ENCODE measurements around the gene SLC9A9.

Gene SLC9A9

DNA sequence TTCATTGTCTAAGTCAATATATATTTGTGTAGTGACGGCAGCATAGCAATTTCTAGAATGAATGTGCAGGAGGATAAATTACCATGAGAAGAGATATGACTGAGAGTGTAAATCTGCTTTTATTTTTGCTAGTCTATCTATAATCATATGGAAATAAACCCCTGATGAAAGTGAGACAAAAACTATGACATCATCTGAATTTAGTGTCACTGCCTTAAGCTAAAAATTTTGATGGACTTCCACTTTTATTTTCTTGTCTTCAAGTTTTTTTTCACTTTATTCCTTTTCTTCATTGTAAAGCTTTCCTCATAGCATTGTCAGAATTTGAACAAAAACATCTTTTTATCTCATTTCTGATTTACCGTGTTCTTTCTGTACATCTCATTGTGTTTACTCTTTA lies 486.7 kb downstream of the SLC9A9 start:
- Histone ChIP-seq H3K4me1 (ENCODE audit: low read length) (no peaks in the 10 kb centered on the region), H3K27ac (ENCODE audit: low read length) (no peak overlapping the region), H3K9me3 (replicated peaks; ENCODE audit: insufficient read depth, low read length) (no peaks in the 10 kb centered on the region), H3K4me3 (ENCODE audit: low read length) (no peak overlapping the region), H3K79me2 (ENCODE audit: low read length) (no peaks in the 10 kb centered on the region), H3K27me3 (replicated peaks; ENCODE audit: insufficient read depth, low read length) (no peaks in the 10 kb centered on the region), H4K20me1 (ENCODE audit: insufficient read depth, low read length) (no peaks in the 10 kb centered on the region), H3K9me2 (replicated peaks; ENCODE audit: insufficient read depth, low read length) (no peaks in the 10 kb centered on the region), H3K36me3 (replicated peaks; ENCODE audit: insufficient read depth, low read length) (no peaks in the 10 kb centered on the region), H2AFZ (ENCODE audit: low read length) (no peak overlapping the region), H3K9ac (ENCODE audit: low read length) (no peak overlapping the region), H3K4me2 (ENCODE audit: low read depth, low read length) (no peak overlapping the region), H3F3A (ENCODE audit: insufficient read depth, low read length) (no peaks in the 10 kb centered on the region)
- DNase-seq = no peak
- TF ChIP-seq EZH2phosphoT487 (IDR thresholded peaks at IDR 0.05; ENCODE audit: low read length) (no peak), EZH2 (optimal IDR thresholded peaks at IDR 0.05; ENCODE audit: low read depth, low read length) (no peak)
- TF ChIP-seq, protein P1, sequence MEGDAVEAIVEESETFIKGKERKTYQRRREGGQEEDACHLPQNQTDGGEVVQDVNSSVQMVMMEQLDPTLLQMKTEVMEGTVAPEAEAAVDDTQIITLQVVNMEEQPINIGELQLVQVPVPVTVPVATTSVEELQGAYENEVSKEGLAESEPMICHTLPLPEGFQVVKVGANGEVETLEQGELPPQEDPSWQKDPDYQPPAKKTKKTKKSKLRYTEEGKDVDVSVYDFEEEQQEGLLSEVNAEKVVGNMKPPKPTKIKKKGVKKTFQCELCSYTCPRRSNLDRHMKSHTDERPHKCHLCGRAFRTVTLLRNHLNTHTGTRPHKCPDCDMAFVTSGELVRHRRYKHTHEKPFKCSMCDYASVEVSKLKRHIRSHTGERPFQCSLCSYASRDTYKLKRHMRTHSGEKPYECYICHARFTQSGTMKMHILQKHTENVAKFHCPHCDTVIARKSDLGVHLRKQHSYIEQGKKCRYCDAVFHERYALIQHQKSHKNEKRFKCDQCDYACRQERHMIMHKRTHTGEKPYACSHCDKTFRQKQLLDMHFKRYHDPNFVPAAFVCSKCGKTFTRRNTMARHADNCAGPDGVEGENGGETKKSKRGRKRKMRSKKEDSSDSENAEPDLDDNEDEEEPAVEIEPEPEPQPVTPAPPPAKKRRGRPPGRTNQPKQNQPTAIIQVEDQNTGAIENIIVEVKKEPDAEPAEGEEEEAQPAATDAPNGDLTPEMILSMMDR (IDR thresholded peaks at IDR 0.05; ENCODE audit: low read length) = no peak

DNA sequence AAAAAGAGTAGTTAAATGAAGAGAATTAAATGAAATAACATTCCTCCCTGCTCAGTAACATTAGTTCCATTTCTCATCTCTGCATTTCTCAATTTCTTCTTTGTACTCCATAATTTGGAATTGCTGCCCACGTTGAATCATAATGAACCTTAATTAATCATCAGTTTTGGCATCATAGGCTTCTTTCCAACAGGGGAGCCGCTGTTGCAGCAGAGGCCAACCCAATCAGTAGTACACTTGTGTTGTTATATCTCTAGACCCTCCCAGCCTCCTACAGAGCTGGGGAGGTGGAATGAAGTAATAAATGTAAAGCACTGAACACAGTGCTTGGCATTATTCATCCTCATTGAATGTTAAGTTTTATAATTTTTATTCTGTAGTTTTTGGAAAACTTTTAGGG lies 488.0 kb downstream of the SLC9A9 start:
- Histone ChIP-seq H3K9me3 (replicated peaks; ENCODE audit: insufficient read depth, low read length) (no peaks in the 10 kb centered on the region), H3K4me2 (ENCODE audit: low read depth, low read length) (no peak overlapping the region), H3K4me1 (ENCODE audit: low read length) (no peaks in the 10 kb centered on the region), H3K79me2 (ENCODE audit: low read length) (no peaks in the 10 kb centered on the region), H3K9me2 (replicated peaks; ENCODE audit: insufficient read depth, low read length) (no peaks in the 10 kb centered on the region), H3K27me3 (replicated peaks; ENCODE audit: insufficient read depth, low read length) (no peaks in the 10 kb centered on the region), H3K27ac (ENCODE audit: low read length) (no peak overlapping the region), H4K20me1 (ENCODE audit: insufficient read depth, low read length) (no peaks in the 10 kb centered on the region), H2AFZ (ENCODE audit: low read length) (no peak overlapping the region), H3K4me3 (ENCODE audit: low read length) (no peak overlapping the region), H3K9ac (ENCODE audit: low read length) (no peak overlapping the region), H3K36me3 (replicated peaks; ENCODE audit: insufficient read depth, low read length) (no peaks in the 10 kb centered on the region), H3F3A (ENCODE audit: insufficient read depth, low read length) (no peaks in the 10 kb centered on the region)
- DNase-seq = no peak
- TF ChIP-seq, protein P1 (IDR thresholded peaks at IDR 0.05; ENCODE audit: low read length) = no peak
- TF ChIP-seq EZH2phosphoT487 (IDR thresholded peaks at IDR 0.05; ENCODE audit: low read length) = no peak
- TF ChIP-seq EZH2 (optimal IDR thresholded peaks at IDR 0.05; ENCODE audit: low read depth, low read length) = no peak

DNA sequence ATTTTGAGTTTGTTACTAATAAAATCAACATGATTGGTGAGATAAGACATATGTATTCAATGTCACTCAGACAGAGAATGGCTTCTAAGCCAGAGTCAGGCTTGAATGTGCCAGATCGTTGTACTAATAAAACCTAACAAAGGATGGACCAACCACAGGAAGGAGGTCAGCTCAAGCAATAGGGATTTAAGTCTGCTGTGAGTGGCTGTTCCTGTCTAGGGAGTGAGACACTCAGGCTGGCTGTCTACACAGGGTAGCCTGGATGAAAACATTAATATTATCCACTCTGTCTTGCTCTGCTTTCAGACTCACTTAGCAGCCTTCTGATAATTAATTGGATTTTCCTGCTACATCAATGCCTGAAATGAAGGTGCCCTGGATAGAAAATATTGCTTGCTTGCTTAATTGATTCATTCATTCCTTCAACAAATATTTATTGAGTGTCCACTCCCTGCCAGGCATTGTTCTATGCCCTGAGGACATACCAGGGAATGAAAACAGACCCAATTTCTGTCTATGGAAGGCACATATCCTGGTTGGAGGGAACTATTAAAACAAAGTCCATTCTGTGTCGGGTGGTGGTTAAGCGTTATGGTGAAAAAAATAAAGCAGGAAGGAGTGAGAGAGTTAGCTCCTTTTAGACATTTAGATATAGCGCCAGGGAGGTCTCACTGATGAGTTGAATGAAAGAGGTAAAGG lies 489.3 kb downstream of the SLC9A9 start:
- DNase-seq = no peak
- Histone ChIP-seq H3K9me3 (replicated peaks; ENCODE audit: insufficient read depth, low read length) (no peaks in the 10 kb centered on the region), H3K27ac (ENCODE audit: low read length) (no peak overlapping the region), H3F3A (ENCODE audit: insufficient read depth, low read length) (no peaks in the 10 kb centered on the region), H3K36me3 (replicated peaks; ENCODE audit: insufficient read depth, low read length) (no peaks in the 10 kb centered on the region), H3K9me2 (replicated peaks; ENCODE audit: insufficient read depth, low read length) (no peaks in the 10 kb centered on the region), H4K20me1 (ENCODE audit: insufficient read depth, low read length) (no peaks in the 10 kb centered on the region), H3K4me3 (ENCODE audit: low read length) (no peak overlapping the region), H3K79me2 (ENCODE audit: low read length) (no peaks in the 10 kb centered on the region), H3K4me2 (ENCODE audit: low read depth, low read length) (no peak overlapping the region), H3K4me1 (ENCODE audit: low read length) (no peaks in the 10 kb centered on the region), H3K9ac (ENCODE audit: low read length) (no peak overlapping the region), H2AFZ (ENCODE audit: low read length) (no peak overlapping the region), H3K27me3 (replicated peaks; ENCODE audit: insufficient read depth, low read length) (no peaks in the 10 kb centered on the region)
- TF ChIP-seq, protein P1 (IDR thresholded peaks at IDR 0.05; ENCODE audit: low read length) = no peak
- no peak for TF ChIP-seq EZH2phosphoT487 (IDR thresholded peaks at IDR 0.05; ENCODE audit: low read length)
- TF ChIP-seq EZH2 (optimal IDR thresholded peaks at IDR 0.05; ENCODE audit: low read depth, low read length) = no peak
